A673 (cell line): ENCODE results near the gene AP2M1.

Source experiments
- EZH2 ChIP-seq: fragments of 200-600 bp; sonication (generic); IDR thresholded peaks from 2 replicates; pipeline ENCODE4 v1.6.1; 2017; ENCODE audit warnings: borderline replicate concordance, low read depth, mild to moderate bottlenecking, mixed read lengths, antibody characterized with exemption, low read length; ENCODE audit not compliant: poor library complexity, severe bottlenecking
- TF ChIP-seq, protein P1 (sequence below): fragments of 300-800, 200-600 bp; sonication (generic); conservative IDR thresholded peaks from 2 replicates; pipeline ENCODE4 v1.5.1; 2017; ENCODE audit warnings: low read depth, mild to moderate bottlenecking, antibody characterized with exemption, low read length, moderate library complexity, mixed read lengths

DNA sequence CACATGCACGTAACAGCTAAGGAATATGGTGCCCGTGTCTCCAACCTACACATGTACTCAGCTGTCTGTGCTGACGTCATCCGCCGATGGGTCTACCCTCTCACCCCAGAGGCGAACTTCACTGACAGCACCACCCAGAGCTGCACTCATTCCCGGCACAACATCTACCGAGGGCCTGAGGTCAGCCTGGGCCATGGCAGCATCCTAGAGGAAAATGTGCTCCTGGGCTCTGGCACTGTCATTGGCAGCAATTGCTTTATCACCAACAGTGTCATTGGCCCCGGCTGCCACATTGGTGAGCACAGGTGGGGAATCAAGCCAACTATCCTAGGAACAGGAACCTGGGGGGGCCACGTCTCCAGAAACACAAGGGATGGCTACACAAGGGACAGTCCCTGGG is 34.2 kb upstream of the AP2M1 start:
- TF ChIP-seq, protein P1, sequence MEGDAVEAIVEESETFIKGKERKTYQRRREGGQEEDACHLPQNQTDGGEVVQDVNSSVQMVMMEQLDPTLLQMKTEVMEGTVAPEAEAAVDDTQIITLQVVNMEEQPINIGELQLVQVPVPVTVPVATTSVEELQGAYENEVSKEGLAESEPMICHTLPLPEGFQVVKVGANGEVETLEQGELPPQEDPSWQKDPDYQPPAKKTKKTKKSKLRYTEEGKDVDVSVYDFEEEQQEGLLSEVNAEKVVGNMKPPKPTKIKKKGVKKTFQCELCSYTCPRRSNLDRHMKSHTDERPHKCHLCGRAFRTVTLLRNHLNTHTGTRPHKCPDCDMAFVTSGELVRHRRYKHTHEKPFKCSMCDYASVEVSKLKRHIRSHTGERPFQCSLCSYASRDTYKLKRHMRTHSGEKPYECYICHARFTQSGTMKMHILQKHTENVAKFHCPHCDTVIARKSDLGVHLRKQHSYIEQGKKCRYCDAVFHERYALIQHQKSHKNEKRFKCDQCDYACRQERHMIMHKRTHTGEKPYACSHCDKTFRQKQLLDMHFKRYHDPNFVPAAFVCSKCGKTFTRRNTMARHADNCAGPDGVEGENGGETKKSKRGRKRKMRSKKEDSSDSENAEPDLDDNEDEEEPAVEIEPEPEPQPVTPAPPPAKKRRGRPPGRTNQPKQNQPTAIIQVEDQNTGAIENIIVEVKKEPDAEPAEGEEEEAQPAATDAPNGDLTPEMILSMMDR = no peak
- TF ChIP-seq EZH2 = no peak
